OCI-LY3 (cell line): ENCODE data around the gene MAML2.

Source experiments
- H2AFZ ChIP-seq: fragments of 200-600, 300-600 bp; shearing (Covaris generic); 2 replicates; pipeline ENCODE4 v1.6.0; 2014; ENCODE audit warnings: antibody characterized with exemption, low read depth, low read length
- H3K27ac ChIP-seq: fragments of 200-600, 300-600 bp; sonication (generic); 2 replicates; pipeline ENCODE4 v1.5.1; 2014; ENCODE audit warnings: mild to moderate bottlenecking, low read length, moderate library complexity, mixed read lengths
- H3K27me3 ChIP-seq: fragments of 200-600, 300-600 bp; sonication (generic); 2 replicates; pipeline ENCODE4 v1.6.1; 2014; ENCODE audit warnings: low read depth, low read length, mixed read lengths
- H3K36me3 ChIP-seq: fragments of 200-600, 300-600 bp; sonication (generic); replicated peaks from 2 replicates; pipeline ENCODE3; 2014; ENCODE audit warnings: low read depth, low read length, mixed read lengths
- H3K4me1 ChIP-seq: fragments of 300-600, 200-600 bp; sonication (generic); 2 replicates; pipeline ENCODE4 v1.6.1; 2014; ENCODE audit warnings: low read length, mixed read lengths
- H3K4me2 ChIP-seq: fragments of 200-600, 300-600 bp; sonication (generic); 2 replicates; pipeline ENCODE4 v1.6.1; 2014; ENCODE audit warnings: low read length, mixed read lengths
- H3K4me3 ChIP-seq: fragments of 300-600, 200-600 bp; sonication (generic); 2 replicates; pipeline ENCODE4 v1.5.1; 2014; ENCODE audit warnings: antibody characterized with exemption, mild to moderate bottlenecking, low read length, moderate library complexity
- H3K79me2 ChIP-seq: fragments of 300-600, 200-600 bp; shearing (Covaris generic); 2 replicates; pipeline ENCODE4 v1.6.1; 2014; ENCODE audit warnings: mild to moderate bottlenecking, low read length, mixed read lengths
- H3K9ac ChIP-seq: fragments of 300-600, 200-600 bp; shearing (Covaris generic); 2 replicates; pipeline ENCODE4 v1.6.0; 2014; ENCODE audit warnings: mild to moderate bottlenecking, low read length, moderate library complexity
- H3K9me3 ChIP-seq: fragments of 200-600, 300-600 bp; shearing (Covaris generic); 2 replicates; pipeline ENCODE4 v1.6.1; 2014; ENCODE audit warnings: low read length, mixed read lengths; ENCODE audit not compliant: insufficient read depth
- H4K20me1 ChIP-seq: fragments of 200-600, 300-600 bp; sonication (generic); 2 replicates; pipeline ENCODE4 v1.6.1; 2016; ENCODE audit warnings: low read length, mixed read lengths; ENCODE audit not compliant: insufficient read depth
- CTCF ChIP-seq: fragments of 200-600, 300-600 bp; sonication (generic); IDR thresholded peaks from 2 replicates; pipeline ENCODE4 v1.5.1; 2014; ENCODE audit warnings: antibody characterized with exemption, low read length, low read depth
- EZH2phosphoT487 ChIP-seq: fragments of 200-600 bp; shearing (Covaris generic); IDR thresholded peaks from 2 replicates; pipeline ENCODE4 v1.6.1; 2018; ENCODE audit warnings: antibody characterized with exemption, mixed run types, low read depth

Gene MAML2

GRCh38 chr11:96169250-96169649 lies 173.7 kb downstream of the MAML2 start:
- no peak overlapping the region for H3K27ac ChIP-seq
- TF ChIP-seq EZH2phosphoT487: no peak
- TF ChIP-seq CTCF: no peak
- H3K79me2 ChIP-seq: no peaks in the 10 kb centered on the region
- no peaks in the 10 kb centered on the region for H3K27me3 ChIP-seq
- no peak overlapping the region for H3K4me3 ChIP-seq
- H3K4me2 ChIP-seq: no peak overlapping the region
- H3K9me3 ChIP-seq: no peaks in the 10 kb centered on the region
- no peaks in the 10 kb centered on the region for H3K36me3 ChIP-seq
- no peaks in the 10 kb centered on the region for H3K4me1 ChIP-seq
- no peak overlapping the region for H3K9ac ChIP-seq
- no peak overlapping the region for H2AFZ ChIP-seq
- H4K20me1 ChIP-seq: no peaks in the 10 kb centered on the region

- Histone ChIP-seq H3K4me3 (no peak overlapping the region), H3K9me3 (no peaks in the 10 kb centered on the region), H3K36me3 (no peaks in the 10 kb centered on the region), H3K4me2 (no peak overlapping the region), H4K20me1 (no peaks in the 10 kb centered on the region), H3K27me3 (no peaks in the 10 kb centered on the region), H3K4me1 (no peaks in the 10 kb centered on the region), H2AFZ (no peak overlapping the region), H3K27ac (no peak overlapping the region), H3K79me2 (no peaks in the 10 kb centered on the region), H3K9ac (no peak overlapping the region)
- no peak for TF ChIP-seq CTCF
- no peak for TF ChIP-seq EZH2phosphoT487
Measured at GRCh38 chr11:96168623-96169022, 174.4 kb downstream of the MAML2 start.

GRCh38 chr11:96167787-96168186 lies 175.2 kb downstream of the MAML2 start:
- Histone ChIP-seq H3K9me3 (no peaks in the 10 kb centered on the region), H3K4me3 (no peak overlapping the region), H4K20me1 (no peaks in the 10 kb centered on the region), H3K27me3 (no peaks in the 10 kb centered on the region), H3K4me2 (no peak overlapping the region), H3K36me3 (no peaks in the 10 kb centered on the region), H3K4me1 (no peaks in the 10 kb centered on the region), H3K27ac (no peak overlapping the region), H3K79me2 (no peaks in the 10 kb centered on the region), H2AFZ (no peak overlapping the region), H3K9ac (no peak overlapping the region)
- TF ChIP-seq CTCF: no peak
- no peak for TF ChIP-seq EZH2phosphoT487

- Histone ChIP-seq H3K4me1 (no peaks in the 10 kb centered on the region), H3K4me3 (no peak overlapping the region), H3K27me3 (no peaks in the 10 kb centered on the region), H3K79me2 (no peaks in the 10 kb centered on the region), H3K36me3 (no peaks in the 10 kb centered on the region), H3K9me3 (no peaks in the 10 kb centered on the region), H3K27ac (no peak overlapping the region), H3K4me2 (no peak overlapping the region), H3K9ac (no peak overlapping the region), H2AFZ (no peak overlapping the region), H4K20me1 (no peaks in the 10 kb centered on the region)
- no peak for TF ChIP-seq CTCF
Measured at GRCh38 chr11:96167203-96167758, 175.7 kb downstream of the MAML2 start.
